GM12878 (cell line): ENCODE measurements around the gene SURF6. TPM values are rescaled to one million over a fixed set of nuclear protein-coding genes. Genes with fewer than 3 reads are reported as not detected.

Experiments used
- EP300 ChIP-seq, 2 experiments: fragments of 150-350 bp in 1 of 2; IDR thresholded peaks; 2 replicates each; pipeline ENCODE4 v1.6.1; 2011 to 2012; ENCODE audit warnings: low read depth in 2 of 2, low read length in 2 of 2, borderline replicate concordance in 1 of 2, improper control_type of control experiment in 1 of 2, inconsistent platforms in 1 of 2; ENCODE audit not compliant: control insufficient read depth in 1 of 2
- KDM1A ChIP-seq: fragments of 200-600 bp; sonication (generic); IDR thresholded peaks from 2 replicates; pipeline ENCODE4 v1.6.1; 2016; ENCODE audit warnings: borderline replicate concordance
- SIX5 ChIP-seq: IDR thresholded peaks from 2 replicates; pipeline ENCODE4 v1.6.1; 2011; ENCODE audit warnings: mild to moderate bottlenecking, low read depth, low read length, moderate library complexity; ENCODE audit not compliant: severe bottlenecking
- SP1 ChIP-seq: IDR thresholded peaks from one replicate; pipeline ENCODE4 v1.6.1; 2011; ENCODE audit warnings: low read depth, low read length
- SUPT20H ChIP-seq: IDR thresholded peaks from 2 replicates; pipeline ENCODE4 v1.6.1; 2011; ENCODE audit warnings: low read depth, mild to moderate bottlenecking, low read length, moderate library complexity, borderline replicate concordance; ENCODE audit not compliant: control insufficient read depth
- polyA plus RNA-seq, 11 experiments: library from polyadenylated mRNA; depleted of rRNA in 4 of 11; unstranded in 6 of 11; stranded (reverse) in 5 of 11; fragments of >200 nt; fragmentation: Nextera tagmentation in 4 of 11; fragmentation: Illumina TruSeq in 1 of 11; extraction: Ambion mirVana in 4 of 11; extraction: Trizol in 1 of 11; gene quantifications; 1 replicate in 1 of 11; 2 replicates in 10 of 11; pipeline versions ENCODE4 v1.2.1 to v1.2.3, GENCODE V29; 2011 to 2016; ENCODE audit warnings: inconsistent platforms in 2 of 11, missing spikeins in 2 of 11, low read depth in 1 of 11
- total RNA-seq, 4 experiments: library from RNA; depleted of rRNA in 3 of 4; stranded (reverse); fragments of >200 nt in 3 of 4; fragmentation: Illumina TruSeq in 1 of 4; extraction: Trizol in 1 of 4; gene quantifications; 2 replicates each; pipeline versions ENCODE4 v1.2.1 to v1.2.3, GENCODE V29; 2013 to 2021
- TF ChIP-seq, protein P1 (sequence below): IDR thresholded peaks from 2 replicates; pipeline ENCODE4 v1.6.1; 2011; ENCODE audit warnings: low read depth, mild to moderate bottlenecking, low read length, moderate library complexity, borderline replicate concordance; ENCODE audit errors: extremely low read depth
- TF ChIP-seq, protein P2 (sequence below): IDR thresholded peaks from 2 replicates; pipeline ENCODE4 v1.6.1; 2012; ENCODE audit warnings: low read depth, low read length, improper control_type of control experiment
- TF ChIP-seq, protein P3 (sequence below): fragments of 450-650 bp; IDR thresholded peaks from 2 replicates; pipeline ENCODE4 v1.6.1; 2017; ENCODE audit warnings: low read depth, mild to moderate bottlenecking, moderate library complexity
- TF ChIP-seq, protein P4 (sequence below): IDR thresholded peaks from 2 replicates; pipeline ENCODE4 v1.6.1; 2012; ENCODE audit warnings: mild to moderate bottlenecking, low read depth, low read length

Gene SURF6
- total and polyA plus RNA-seq, 10 of the 15 experiments (the other 5 are each of a cell fraction or from before 2014, with no cell fraction given) = 2.2 to 27.2 (median 15.1) TPM

DNA sequence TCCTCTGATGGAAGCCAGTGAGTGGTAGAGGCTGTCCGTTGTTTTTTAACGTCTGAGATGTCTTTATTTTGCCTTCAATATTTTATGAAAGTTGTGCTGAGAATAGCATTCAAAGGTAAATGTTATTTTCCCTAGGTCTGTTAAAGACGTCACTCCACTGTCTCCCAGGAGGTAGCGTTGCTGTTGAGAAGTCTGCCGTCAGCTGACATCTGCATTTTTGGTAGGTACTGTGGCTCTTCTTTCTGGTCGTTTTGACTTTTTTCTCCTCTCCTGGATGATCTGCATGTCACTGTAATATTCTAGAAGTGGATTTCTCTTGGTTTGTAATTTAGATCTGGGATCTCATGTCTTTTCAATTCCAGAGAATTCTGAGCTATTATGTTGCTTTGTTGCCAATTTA lies 26.4 kb downstream of the SURF6 start (continued):
- no peak for TF ChIP-seq KDM1A
- TF ChIP-seq SP1 = no peak
- no peak for TF ChIP-seq SIX5
- TF ChIP-seq, protein P1, sequence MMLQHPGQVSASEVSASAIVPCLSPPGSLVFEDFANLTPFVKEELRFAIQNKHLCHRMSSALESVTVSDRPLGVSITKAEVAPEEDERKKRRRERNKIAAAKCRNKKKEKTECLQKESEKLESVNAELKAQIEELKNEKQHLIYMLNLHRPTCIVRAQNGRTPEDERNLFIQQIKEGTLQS = no peak
- TF ChIP-seq, protein P2, sequence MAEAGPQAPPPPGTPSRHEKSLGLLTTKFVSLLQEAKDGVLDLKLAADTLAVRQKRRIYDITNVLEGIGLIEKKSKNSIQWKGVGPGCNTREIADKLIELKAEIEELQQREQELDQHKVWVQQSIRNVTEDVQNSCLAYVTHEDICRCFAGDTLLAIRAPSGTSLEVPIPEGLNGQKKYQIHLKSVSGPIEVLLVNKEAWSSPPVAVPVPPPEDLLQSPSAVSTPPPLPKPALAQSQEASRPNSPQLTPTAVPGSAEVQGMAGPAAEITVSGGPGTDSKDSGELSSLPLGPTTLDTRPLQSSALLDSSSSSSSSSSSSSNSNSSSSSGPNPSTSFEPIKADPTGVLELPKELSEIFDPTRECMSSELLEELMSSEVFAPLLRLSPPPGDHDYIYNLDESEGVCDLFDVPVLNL = no peak
- TF ChIP-seq EP300 (IDR thresholded peaks at IDR 0.05; ENCODE audit: borderline replicate concordance in 1 of 2, control insufficient read depth in 1 of 2, low read depth in 2 of 2, low read length in 2 of 2) = no peak
- TF ChIP-seq, protein P3, sequence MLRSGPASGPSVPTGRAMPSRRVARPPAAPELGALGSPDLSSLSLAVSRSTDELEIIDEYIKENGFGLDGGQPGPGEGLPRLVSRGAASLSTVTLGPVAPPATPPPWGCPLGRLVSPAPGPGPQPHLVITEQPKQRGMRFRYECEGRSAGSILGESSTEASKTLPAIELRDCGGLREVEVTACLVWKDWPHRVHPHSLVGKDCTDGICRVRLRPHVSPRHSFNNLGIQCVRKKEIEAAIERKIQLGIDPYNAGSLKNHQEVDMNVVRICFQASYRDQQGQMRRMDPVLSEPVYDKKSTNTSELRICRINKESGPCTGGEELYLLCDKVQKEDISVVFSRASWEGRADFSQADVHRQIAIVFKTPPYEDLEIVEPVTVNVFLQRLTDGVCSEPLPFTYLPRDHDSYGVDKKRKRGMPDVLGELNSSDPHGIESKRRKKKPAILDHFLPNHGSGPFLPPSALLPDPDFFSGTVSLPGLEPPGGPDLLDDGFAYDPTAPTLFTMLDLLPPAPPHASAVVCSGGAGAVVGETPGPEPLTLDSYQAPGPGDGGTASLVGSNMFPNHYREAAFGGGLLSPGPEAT = no peak
- no peak for TF ChIP-seq SUPT20H
- TF ChIP-seq, protein P4, sequence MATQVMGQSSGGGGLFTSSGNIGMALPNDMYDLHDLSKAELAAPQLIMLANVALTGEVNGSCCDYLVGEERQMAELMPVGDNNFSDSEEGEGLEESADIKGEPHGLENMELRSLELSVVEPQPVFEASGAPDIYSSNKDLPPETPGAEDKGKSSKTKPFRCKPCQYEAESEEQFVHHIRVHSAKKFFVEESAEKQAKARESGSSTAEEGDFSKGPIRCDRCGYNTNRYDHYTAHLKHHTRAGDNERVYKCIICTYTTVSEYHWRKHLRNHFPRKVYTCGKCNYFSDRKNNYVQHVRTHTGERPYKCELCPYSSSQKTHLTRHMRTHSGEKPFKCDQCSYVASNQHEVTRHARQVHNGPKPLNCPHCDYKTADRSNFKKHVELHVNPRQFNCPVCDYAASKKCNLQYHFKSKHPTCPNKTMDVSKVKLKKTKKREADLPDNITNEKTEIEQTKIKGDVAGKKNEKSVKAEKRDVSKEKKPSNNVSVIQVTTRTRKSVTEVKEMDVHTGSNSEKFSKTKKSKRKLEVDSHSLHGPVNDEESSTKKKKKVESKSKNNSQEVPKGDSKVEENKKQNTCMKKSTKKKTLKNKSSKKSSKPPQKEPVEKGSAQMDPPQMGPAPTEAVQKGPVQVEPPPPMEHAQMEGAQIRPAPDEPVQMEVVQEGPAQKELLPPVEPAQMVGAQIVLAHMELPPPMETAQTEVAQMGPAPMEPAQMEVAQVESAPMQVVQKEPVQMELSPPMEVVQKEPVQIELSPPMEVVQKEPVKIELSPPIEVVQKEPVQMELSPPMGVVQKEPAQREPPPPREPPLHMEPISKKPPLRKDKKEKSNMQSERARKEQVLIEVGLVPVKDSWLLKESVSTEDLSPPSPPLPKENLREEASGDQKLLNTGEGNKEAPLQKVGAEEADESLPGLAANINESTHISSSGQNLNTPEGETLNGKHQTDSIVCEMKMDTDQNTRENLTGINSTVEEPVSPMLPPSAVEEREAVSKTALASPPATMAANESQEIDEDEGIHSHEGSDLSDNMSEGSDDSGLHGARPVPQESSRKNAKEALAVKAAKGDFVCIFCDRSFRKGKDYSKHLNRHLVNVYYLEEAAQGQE = no peak
- TF ChIP-seq, all 136 proteins: peak for 0
